ENCODE data around the gene MPPE1. TPM values are rescaled to one million over a fixed set of nuclear protein-coding genes. Genes with fewer than 3 reads are reported as not detected.

Gene MPPE1
- polyA plus RNA-seq, 3 donors = 53.4 to 96.8 (median 92.3) TPM

- Mint-ChIP-seq H3K36me3 (peaks cover 58 to 78% of the 10 kb centered on the region in 2 donors), H3K4me1 (peaks cover 35% of the 10 kb centered on the region), H3K4me3 (no peak overlapping the region), H3K9me3 (peaks cover 0 to 2% (median 0%) of the 10 kb centered on the region in 7 donors), H3K27me3 (ENCODE audit: low read depth in 3 of 3) (no peaks in the 10 kb centered on the region), H3K27ac (peak overlapping the region in 2 of 7 donors; percentile 19 to 64)
- WGBS (ENCODE audit: insufficient coverage) = 99% methylated on average over 8 of the region's 9 CpGs
- Histone ChIP-seq H3K36me3 (replicated peaks in 1 of 2; ENCODE audit: control insufficient read depth in 1 of 2, insufficient read depth in 2 of 2, low read length in 2 of 2) (peaks cover 42 to 69% of the 10 kb centered on the region in 2 donors), H3K9ac (ENCODE audit: insufficient read depth, low read length, poor library complexity, severe bottlenecking) (no peak overlapping the region), H3K27me3 (ENCODE audit: control insufficient read depth in 2 of 2, insufficient read depth in 2 of 2, low read length in 2 of 2) (no peaks in the 10 kb centered on the region), H3K9me3 (replicated peaks in 1 of 2; ENCODE audit: control insufficient read depth in 1 of 2, insufficient read depth in 1 of 2, low read length in 2 of 2) (no peaks in the 10 kb centered on the region), H2AFZ (ENCODE audit: insufficient read depth, low read depth, low read length, poor library complexity, severe bottlenecking) (no peak overlapping the region), H3K79me2 (ENCODE audit: insufficient read depth, low read length) (peaks cover 8% of the 10 kb centered on the region), H4K20me1 (ENCODE audit: insufficient read depth, low read length) (no peaks in the 10 kb centered on the region), H3K4me1 (ENCODE audit: control insufficient read depth in 1 of 2, insufficient read depth in 2 of 2, low read length in 2 of 2) (peaks cover 30 to 33% of the 10 kb centered on the region in 2 donors), H3K27ac (ENCODE audit: low read depth in 1 of 2, low read length in 2 of 2) (peak overlapping the region in 1 of 2 donors; percentile 80), H3K4me2 (replicated peaks; ENCODE audit: extremely low read depth, low read length, poor library complexity, severe bottlenecking) (no peak overlapping the region), H3K4me3 (replicated peaks in 1 of 3; ENCODE audit: low read depth in 2 of 3, low read length in 3 of 3) (no peak overlapping the region)
- TF ChIP-seq CTCF (IDR thresholded peaks at IDR 0.05) = no peak
- intact Hi-C loops (cut with micrococcal nuclease) = no loop called here
- DNase-seq = no peak
Observed at GRCh38 chr18:11891737-11892136, 16.4 kb downstream of the MPPE1 start.

DNA sequence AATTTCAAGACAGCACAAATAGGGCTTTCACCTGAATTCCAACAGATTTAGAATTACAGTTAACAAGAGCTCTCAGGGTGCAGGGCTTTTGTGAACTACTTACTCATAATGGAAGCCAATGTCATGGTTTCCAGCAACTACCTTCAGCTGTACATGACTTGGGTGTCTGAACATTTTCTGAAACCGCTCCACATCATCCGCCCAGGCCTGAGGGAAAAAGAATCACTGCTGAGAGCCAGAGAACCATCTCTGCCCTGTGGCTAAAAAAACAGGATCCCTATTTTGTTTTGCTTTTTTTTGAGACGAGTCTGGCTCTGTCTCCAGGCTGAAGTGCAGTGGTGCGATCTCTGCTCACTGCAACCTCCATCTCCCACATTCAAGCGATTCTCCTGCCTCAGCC is 18.8 kb downstream of the MPPE1 start:
- WGBS (ENCODE audit: insufficient coverage) = 100% methylated on average over 2 of the region's 5 CpGs
- H3K27me3 Mint-ChIP-seq (ENCODE audit: low read depth in 3 of 3) = no peaks in the 10 kb centered on the region
- peaks cover 47 to 49% of the 10 kb centered on the region in 2 donors for H3K4me1 ChIP-seq (ENCODE audit: control insufficient read depth in 1 of 2, insufficient read depth in 2 of 2, low read length in 2 of 2)
- H3K79me2 ChIP-seq (ENCODE audit: insufficient read depth, low read length) = peaks cover 5% of the 10 kb centered on the region
- peak overlapping the region in 1 of 2 donors; percentile 25 for H3K27ac ChIP-seq (ENCODE audit: low read depth in 1 of 2, low read length in 2 of 2)
- H3K4me3 Mint-ChIP-seq = no peak overlapping the region
- no peak for TF ChIP-seq CTCF (IDR thresholded peaks at IDR 0.05)
- no peaks in the 10 kb centered on the region for H4K20me1 ChIP-seq (ENCODE audit: insufficient read depth, low read length)
- no peak for DNase-seq
- no peaks in the 10 kb centered on the region for H3K27me3 ChIP-seq (ENCODE audit: control insufficient read depth in 2 of 2, insufficient read depth in 2 of 2, low read length in 2 of 2)
- intact Hi-C loops (cut with micrococcal nuclease) = no loop called here
- H3K27ac Mint-ChIP-seq = no peak overlapping the region
- H2AFZ ChIP-seq (ENCODE audit: insufficient read depth, low read depth, low read length, poor library complexity, severe bottlenecking) = no peak overlapping the region
- peaks cover 46 to 65% of the 10 kb centered on the region in 2 donors for H3K36me3 ChIP-seq (replicated peaks in 1 of 2; ENCODE audit: control insufficient read depth in 1 of 2, insufficient read depth in 2 of 2, low read length in 2 of 2)
- H3K36me3 Mint-ChIP-seq = peaks cover 55 to 75% of the 10 kb centered on the region in 2 donors
- no peaks in the 10 kb centered on the region for H3K9me3 ChIP-seq (replicated peaks in 1 of 2; ENCODE audit: control insufficient read depth in 1 of 2, insufficient read depth in 1 of 2, low read length in 2 of 2)
- no peak overlapping the region for H3K4me3 ChIP-seq (replicated peaks in 1 of 3; ENCODE audit: low read depth in 2 of 3, low read length in 3 of 3)
- no peak overlapping the region for H3K4me2 ChIP-seq (replicated peaks; ENCODE audit: extremely low read depth, low read length, poor library complexity, severe bottlenecking)
- no peak overlapping the region for H3K9ac ChIP-seq (ENCODE audit: insufficient read depth, low read length, poor library complexity, severe bottlenecking)
- H3K4me1 Mint-ChIP-seq = peaks cover 47% of the 10 kb centered on the region
- H3K9me3 Mint-ChIP-seq = peaks cover 0 to 2% (median 0%) of the 10 kb centered on the region in 7 donors

All from CD14-positive monocyte (primary cell).